ENCODE results near the gene GOLGA8N. TPM values are rescaled to one million over a fixed set of nuclear protein-coding genes. Genes with fewer than 3 reads are reported as not detected.
"Not testable (repeated sequence)": the region's sequence is repeated elsewhere in the genome, so short reads cannot be mapped to it uniquely, and the experiment has no call there.

The GOLGA8N gene
- total and polyA plus RNA-seq, 3 experiments from 2014 or later, result 0.82 to 1.2 (median 0.86) TPM

GRCh38 chr15:32610719-32611118, 17.5 kb downstream of the GOLGA8N start:
- DNase-seq, result peak in 2 of 5 donors; percentile 20 to 23
- CTCF ChIA-PET; H3K27ac Mint-ChIP-seq; H3K36me3 ChIP-seq (ENCODE audit: insufficient read depth, low read length); H3K27me3 ChIP-seq (ENCODE audit: insufficient read depth, low read length, poor library complexity, severe bottlenecking); H3K4me3 Mint-ChIP-seq; H3K4me1 Mint-ChIP-seq; H3K4me1 ChIP-seq (ENCODE audit: insufficient read depth, low read length); POLR2A ChIA-PET; H3K27me3 Mint-ChIP-seq; H3K4me3 ChIP-seq (ENCODE audit: low read length); H3K9me3 ChIP-seq (ENCODE audit: low read length); H3K9me3 Mint-ChIP-seq; H3K36me3 Mint-ChIP-seq; H3K27ac ChIP-seq (ENCODE audit: low read depth, low read length): not testable (repeated sequence)

- H3K9me3 Mint-ChIP-seq; POLR2A ChIA-PET; H3K36me3 ChIP-seq (ENCODE audit: insufficient read depth, low read length); H3K27me3 ChIP-seq (ENCODE audit: insufficient read depth, low read length, poor library complexity, severe bottlenecking); CTCF ChIA-PET; H3K27me3 Mint-ChIP-seq; H3K9me3 ChIP-seq (ENCODE audit: low read length); H3K4me1 ChIP-seq (ENCODE audit: insufficient read depth, low read length); DNase-seq; H3K36me3 Mint-ChIP-seq: not testable (repeated sequence)
- peak overlapping the region; percentile 93 to 99 (median 96) for H3K4me3 Mint-ChIP-seq
- H3K4me1 Mint-ChIP-seq, result peaks cover 16 to 30% (median 27%) of the 10 kb centered on the region in 3 donors
- Histone ChIP-seq H3K4me3 (ENCODE audit: low read length) (peak overlapping the region; percentile 58), H3K27ac (ENCODE audit: low read depth, low read length) (peak overlapping the region; percentile 72)
- peak overlapping the region; percentile 92 to 98 (median 95) for H3K27ac Mint-ChIP-seq
Observed at GRCh38 chr15:32614712-32615050, 21.4 kb downstream of the GOLGA8N start.

- Histone ChIP-seq H3K27ac (ENCODE audit: low read depth, low read length) (peak within 1 kb of the TSS; percentile 72), H3K4me3 (ENCODE audit: low read length) (peak within 1 kb of the TSS; percentile 73)
- Mint-ChIP-seq H3K4me1 (peaks cover 16 to 30% (median 27%) of the 10 kb centered on the region in 3 donors), H3K27ac (peak within 1 kb of the TSS; percentile 92 to 98 (median 95)), H3K4me3 (peak within 1 kb of the TSS; percentile 93 to 99 (median 96))
- H3K36me3 ChIP-seq (ENCODE audit: insufficient read depth, low read length); H3K4me1 ChIP-seq (ENCODE audit: insufficient read depth, low read length); H3K9me3 Mint-ChIP-seq; H3K27me3 ChIP-seq (ENCODE audit: insufficient read depth, low read length, poor library complexity, severe bottlenecking); POLR2A ChIA-PET; H3K36me3 Mint-ChIP-seq; H3K9me3 ChIP-seq (ENCODE audit: low read length); CTCF ChIA-PET; H3K27me3 Mint-ChIP-seq: not testable (repeated sequence)
- peak; percentile 72 to 90 (median 87) for DNase-seq
Observed at GRCh38 chr15:32615051-32615870, 22.0 kb downstream of the GOLGA8N start, which contains the start of gene ARHGAP11A. ARHGAP11A (plus strand) TSS chr15:32615504; CDS start chr15:32616212, 708 bp downstream.

GRCh38 chr15:32615871-32616426, 22.7 kb downstream of the GOLGA8N start:
- H3K36me3 ChIP-seq (ENCODE audit: insufficient read depth, low read length); CTCF ChIA-PET; H3K9me3 Mint-ChIP-seq; H3K36me3 Mint-ChIP-seq; H3K27me3 Mint-ChIP-seq; H3K27me3 ChIP-seq (ENCODE audit: insufficient read depth, low read length, poor library complexity, severe bottlenecking); POLR2A ChIA-PET; H3K9me3 ChIP-seq (ENCODE audit: low read length); H3K4me1 ChIP-seq (ENCODE audit: insufficient read depth, low read length): not testable (repeated sequence)
- peak overlapping the region; percentile 92 to 98 (median 95) for H3K27ac Mint-ChIP-seq
- peak overlapping the region; percentile 93 to 99 (median 96) for H3K4me3 Mint-ChIP-seq
- Histone ChIP-seq H3K27ac (ENCODE audit: low read depth, low read length) (peak overlapping the region; percentile 61), H3K4me3 (ENCODE audit: low read length) (peak overlapping the region; percentile 73)
- H3K4me1 Mint-ChIP-seq, result peaks cover 16 to 30% (median 27%) of the 10 kb centered on the region in 3 donors
- peak in 1 of 5 donors; percentile 19 for DNase-seq

GRCh38 chr15:32636410-32636809, 43.2 kb downstream of the GOLGA8N start:
- H3K27ac Mint-ChIP-seq, result peak overlapping the region in 1 of 8 donors; percentile 17
- H3K9me3 ChIP-seq (ENCODE audit: low read length), result no peaks in the 10 kb centered on the region
- no peak for DNase-seq
- H3K4me3 Mint-ChIP-seq, result no peak overlapping the region
- peaks cover 0 to 21% (median 16%) of the 10 kb centered on the region in 3 donors for H3K36me3 Mint-ChIP-seq
- no peak overlapping the region for H3K27ac ChIP-seq (ENCODE audit: low read depth, low read length)
- H3K27me3 Mint-ChIP-seq, result no peaks in the 10 kb centered on the region
- no peaks in the 10 kb centered on the region for H3K36me3 ChIP-seq (ENCODE audit: insufficient read depth, low read length)
- CTCF ChIA-PET, result no interaction called here
- H3K9me3 Mint-ChIP-seq, result no peaks in the 10 kb centered on the region
- no peaks in the 10 kb centered on the region for H3K4me1 Mint-ChIP-seq
- no peaks in the 10 kb centered on the region for H3K4me1 ChIP-seq (ENCODE audit: insufficient read depth, low read length)
- no peaks in the 10 kb centered on the region for H3K27me3 ChIP-seq (ENCODE audit: insufficient read depth, low read length, poor library complexity, severe bottlenecking)
- POLR2A ChIA-PET, result no interaction called here
- no peak overlapping the region for H3K4me3 ChIP-seq (ENCODE audit: low read length)

GRCh38 chr15:32636908-32637567, 43.8 kb downstream of the GOLGA8N start:
- Mint-ChIP-seq H3K27ac (no peak overlapping the region), H3K4me1 (no peaks in the 10 kb centered on the region), H3K36me3 (peaks cover 0 to 21% (median 16%) of the 10 kb centered on the region in 3 donors), H3K9me3 (no peaks in the 10 kb centered on the region), H3K27me3 (no peaks in the 10 kb centered on the region), H3K4me3 (no peak overlapping the region)
- H3K27me3 ChIP-seq (ENCODE audit: insufficient read depth, low read length, poor library complexity, severe bottlenecking), result no peaks in the 10 kb centered on the region
- H3K9me3 ChIP-seq (ENCODE audit: low read length), result no peaks in the 10 kb centered on the region
- no peak overlapping the region for H3K27ac ChIP-seq (ENCODE audit: low read depth, low read length)
- H3K4me1 ChIP-seq (ENCODE audit: insufficient read depth, low read length), result no peaks in the 10 kb centered on the region
- ChIA-PET POLR2A (no interaction called here), CTCF (no interaction called here)
- no peak for DNase-seq
- H3K4me3 ChIP-seq (ENCODE audit: low read length), result no peak overlapping the region
- H3K36me3 ChIP-seq (ENCODE audit: insufficient read depth, low read length), result no peaks in the 10 kb centered on the region

- Mint-ChIP-seq H3K36me3 (peaks cover 0 to 21% (median 16%) of the 10 kb centered on the region in 3 donors), H3K27me3 (no peaks in the 10 kb centered on the region), H3K27ac (no peak overlapping the region), H3K4me3 (no peak overlapping the region), H3K4me1 (no peaks in the 10 kb centered on the region), H3K9me3 (no peaks in the 10 kb centered on the region)
- CTCF ChIA-PET, result no interaction called here
- no peak overlapping the region for H3K27ac ChIP-seq (ENCODE audit: low read depth, low read length)
- H3K9me3 ChIP-seq (ENCODE audit: low read length), result no peaks in the 10 kb centered on the region
- no peaks in the 10 kb centered on the region for H3K36me3 ChIP-seq (ENCODE audit: insufficient read depth, low read length)
- no peaks in the 10 kb centered on the region for H3K4me1 ChIP-seq (ENCODE audit: insufficient read depth, low read length)
- no peaks in the 10 kb centered on the region for H3K27me3 ChIP-seq (ENCODE audit: insufficient read depth, low read length, poor library complexity, severe bottlenecking)
- POLR2A ChIA-PET, result no interaction called here
- no peak overlapping the region for H3K4me3 ChIP-seq (ENCODE audit: low read length)
- no peak for DNase-seq
Observed at GRCh38 chr15:32637704-32638103, 44.4 kb downstream of the GOLGA8N start.

- Mint-ChIP-seq H3K27ac (peak within 1 kb of the TSS in 1 of 8 donors; percentile 10), H3K36me3 (peaks cover 0 to 10% (median 8%) of the 10 kb centered on the region in 3 donors), H3K4me1 (peaks cover 0 to 4% (median 0%) of the 10 kb centered on the region in 3 donors), H3K27me3 (no peaks in the 10 kb centered on the region), H3K4me3 (no peak within 1 kb of the TSS), H3K9me3 (no peaks in the 10 kb centered on the region)
- Histone ChIP-seq H3K9me3 (ENCODE audit: low read length) (no peaks in the 10 kb centered on the region), H3K4me1 (ENCODE audit: insufficient read depth, low read length) (no peaks in the 10 kb centered on the region), H3K4me3 (ENCODE audit: low read length) (no peak within 1 kb of the TSS), H3K27me3 (ENCODE audit: insufficient read depth, low read length, poor library complexity, severe bottlenecking) (no peaks in the 10 kb centered on the region), H3K27ac (ENCODE audit: low read depth, low read length) (no peak within 1 kb of the TSS), H3K36me3 (ENCODE audit: insufficient read depth, low read length) (no peaks in the 10 kb centered on the region)
- ChIA-PET CTCF (no interaction called here), POLR2A (no interaction called here)
- no peak for DNase-seq
Observed at GRCh38 chr15:32641517-32642059, 48.3 kb downstream of the GOLGA8N start, which contains the start of gene SCG5. SCG5 (plus strand) TSS chr15:32641710; CDS start chr15:32643593, 1,883 bp downstream.

Data from CD8-positive, alpha-beta memory T cell (primary cell).